Brain microvascular endothelial cell (primary cell): ENCODE data around the gene VPS50.
"Not testable (repeated sequence)": the region's sequence is repeated elsewhere in the genome, so short reads cannot be mapped to it uniquely, and the experiment has no call there.

Source experiments
- DNase-seq: peaks from one replicate; pipeline ENCODE4 v3.0.0-alpha.2; 2020
- H3K27ac ChIP-seq: fragments of 250-450 bp; sonication (Bioruptor Pico); 2 replicates; pipeline ENCODE4 v1.5.1; 2020; ENCODE audit warnings: mild to moderate bottlenecking, moderate library complexity
- H3K27me3 ChIP-seq: fragments of 250-450 bp; sonication (Bioruptor Pico); replicated peaks from 2 replicates; pipeline ENCODE4 v1.5.1; 2020; ENCODE audit warnings: mild to moderate bottlenecking
- H3K36me3 ChIP-seq: fragments of 250-450 bp; sonication (Bioruptor Pico); replicated peaks from 2 replicates; pipeline ENCODE4 v1.5.1; 2020; ENCODE audit warnings: mild to moderate bottlenecking
- H3K4me3 ChIP-seq: 2 replicates; pipeline ENCODE4 v1.5.1; 2011; ENCODE audit warnings: low read depth, mild to moderate bottlenecking, control low read depth, low read length, moderate library complexity
- in situ Hi-C: cut with HindIII; loops from 2 replicates; pipeline ENCODE4 v1.10.0; 2017; ENCODE audit warnings: low sequenced_read_pairs, low pct_ligation_motif_present
- TF ChIP-seq, protein P1 (sequence below): IDR thresholded peaks from 2 replicates; pipeline ENCODE4 v1.5.1; 2011; ENCODE audit warnings: low read depth, mild to moderate bottlenecking, moderate library complexity, low read length, control low read depth, inconsistent platforms; ENCODE audit errors: missing control alignments

Gene VPS50

GRCh38 chr7:93361853-93362252 is 129.7 kb downstream of the VPS50 start:
- H3K36me3 ChIP-seq: no peaks in the 10 kb centered on the region
- DNase-seq: no peak
- H3K4me3 ChIP-seq: no peak overlapping the region
- no peak overlapping the region for H3K27ac ChIP-seq
- in situ Hi-C loops: no loop called here
- no peaks in the 10 kb centered on the region for H3K27me3 ChIP-seq
- TF ChIP-seq, protein P1, sequence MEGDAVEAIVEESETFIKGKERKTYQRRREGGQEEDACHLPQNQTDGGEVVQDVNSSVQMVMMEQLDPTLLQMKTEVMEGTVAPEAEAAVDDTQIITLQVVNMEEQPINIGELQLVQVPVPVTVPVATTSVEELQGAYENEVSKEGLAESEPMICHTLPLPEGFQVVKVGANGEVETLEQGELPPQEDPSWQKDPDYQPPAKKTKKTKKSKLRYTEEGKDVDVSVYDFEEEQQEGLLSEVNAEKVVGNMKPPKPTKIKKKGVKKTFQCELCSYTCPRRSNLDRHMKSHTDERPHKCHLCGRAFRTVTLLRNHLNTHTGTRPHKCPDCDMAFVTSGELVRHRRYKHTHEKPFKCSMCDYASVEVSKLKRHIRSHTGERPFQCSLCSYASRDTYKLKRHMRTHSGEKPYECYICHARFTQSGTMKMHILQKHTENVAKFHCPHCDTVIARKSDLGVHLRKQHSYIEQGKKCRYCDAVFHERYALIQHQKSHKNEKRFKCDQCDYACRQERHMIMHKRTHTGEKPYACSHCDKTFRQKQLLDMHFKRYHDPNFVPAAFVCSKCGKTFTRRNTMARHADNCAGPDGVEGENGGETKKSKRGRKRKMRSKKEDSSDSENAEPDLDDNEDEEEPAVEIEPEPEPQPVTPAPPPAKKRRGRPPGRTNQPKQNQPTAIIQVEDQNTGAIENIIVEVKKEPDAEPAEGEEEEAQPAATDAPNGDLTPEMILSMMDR: no peak

DNA sequence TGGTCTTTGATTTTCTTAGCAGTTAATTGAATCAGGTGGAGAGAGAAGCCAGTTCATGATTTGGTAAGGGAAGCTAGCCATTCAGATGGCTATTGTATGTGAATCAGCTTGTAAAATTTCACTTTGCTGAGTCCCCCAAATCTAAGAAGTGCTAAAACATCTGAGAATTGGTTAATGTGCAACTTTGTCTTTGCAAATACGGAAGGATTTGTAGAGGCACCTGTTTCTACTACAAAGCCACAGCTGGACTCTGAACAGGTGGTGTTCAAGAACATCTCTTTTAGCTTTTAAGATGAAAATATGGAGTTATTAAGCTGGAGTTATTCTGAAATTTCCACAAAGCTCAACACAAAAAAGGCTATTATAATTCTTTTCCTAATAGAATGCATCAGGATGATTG is 132.6 kb downstream of the VPS50 start:
- H3K27ac ChIP-seq: no peak overlapping the region
- H3K4me3 ChIP-seq: no peak overlapping the region
- H3K36me3 ChIP-seq: no peaks in the 10 kb centered on the region
- DNase-seq: no peak
- H3K27me3 ChIP-seq: no peaks in the 10 kb centered on the region
- in situ Hi-C loops: no loop called here
- TF ChIP-seq, protein P1: no peak

GRCh38 chr7:93365341-93365740 is 133.2 kb downstream of the VPS50 start:
- H3K4me3 ChIP-seq: no peak overlapping the region
- H3K36me3 ChIP-seq: no peaks in the 10 kb centered on the region
- H3K27ac ChIP-seq: no peak overlapping the region
- in situ Hi-C loops: no loop called here
- DNase-seq: no peak
- TF ChIP-seq, protein P1: no peak
- no peaks in the 10 kb centered on the region for H3K27me3 ChIP-seq

- no peaks in the 10 kb centered on the region for H3K27me3 ChIP-seq
- in situ Hi-C loops: no loop called here
- H3K4me3 ChIP-seq: no peak overlapping the region
- H3K36me3 ChIP-seq: no peaks in the 10 kb centered on the region
- no peak overlapping the region for H3K27ac ChIP-seq
- TF ChIP-seq, protein P1: no peak
- DNase-seq: no peak
Observed at GRCh38 chr7:93366816-93367215, 134.7 kb downstream of the VPS50 start.

- TF ChIP-seq, protein P1: no peak
- Histone ChIP-seq H3K27ac (no peak overlapping the region), H3K4me3 (no peak overlapping the region), H3K36me3 (no peaks in the 10 kb centered on the region), H3K27me3 (no peaks in the 10 kb centered on the region)
- in situ Hi-C loops: no loop called here
- no peak for DNase-seq
Observed at GRCh38 chr7:93367254-93367653, 135.1 kb downstream of the VPS50 start.

DNA sequence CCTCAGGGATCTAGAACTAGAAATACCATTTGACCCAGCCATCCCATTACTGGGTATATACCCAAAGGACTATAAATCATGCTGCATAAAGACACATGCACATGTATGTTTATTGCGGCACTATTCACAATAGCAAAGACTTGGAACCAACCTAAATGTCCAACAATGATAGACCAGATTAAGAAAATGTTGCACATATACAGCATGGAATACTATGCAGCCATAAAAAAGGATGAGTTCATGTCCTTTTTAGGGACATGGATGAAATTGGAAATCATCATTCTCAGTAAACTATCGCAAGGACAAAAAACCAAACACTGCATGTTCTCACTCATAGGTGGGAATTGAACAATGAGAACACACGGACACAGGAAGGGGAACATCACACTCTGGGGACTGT is 138.8 kb downstream of the VPS50 start:
- in situ Hi-C loops, H3K4me3 ChIP-seq: not testable (repeated sequence)

More for the DNA sequence above, 138.8 kb downstream of the VPS50 start:
- H3K36me3 ChIP-seq, H3K27ac ChIP-seq, DNase-seq, H3K27me3 ChIP-seq: not testable (repeated sequence)
